Loucy (cell line): ENCODE measurements around the gene AIFM2.

ENCODE experiments used
- EZH2phosphoT487 ChIP-seq: fragments of 200-600 bp; IDR thresholded peaks from 2 replicates; pipeline ENCODE4 v1.6.1; 2018; ENCODE audit warnings: antibody characterized with exemption, mild to moderate bottlenecking, moderate library complexity, borderline replicate concordance
- TF ChIP-seq, protein P1 (sequence below): fragments of 200-600 bp; sonication (generic); conservative IDR thresholded peaks from 2 replicates; pipeline ENCODE4 v1.5.1; 2014; ENCODE audit warnings: mild to moderate bottlenecking, antibody characterized with exemption, low read length

DNA sequence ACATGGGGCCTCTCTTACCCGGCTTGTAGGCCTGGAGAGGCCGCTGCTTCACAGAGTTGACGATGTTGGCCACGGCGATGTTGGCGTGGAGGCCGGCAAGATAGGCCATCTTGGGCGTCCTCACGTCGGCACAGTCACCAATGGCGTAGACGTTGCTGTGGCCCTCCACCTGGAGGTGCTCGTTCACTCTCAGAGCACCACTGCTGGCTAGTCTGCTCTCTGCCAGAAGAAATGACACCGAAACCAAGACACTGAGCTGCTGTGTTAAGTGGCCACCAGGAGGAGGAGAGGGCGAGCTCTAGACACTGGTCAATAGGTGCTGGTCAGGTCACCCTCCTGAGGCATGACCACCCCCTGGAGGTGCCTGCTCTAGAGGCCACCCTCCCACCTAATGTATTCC is 17.7 kb downstream of the AIFM2 start:
- TF ChIP-seq, protein P1, sequence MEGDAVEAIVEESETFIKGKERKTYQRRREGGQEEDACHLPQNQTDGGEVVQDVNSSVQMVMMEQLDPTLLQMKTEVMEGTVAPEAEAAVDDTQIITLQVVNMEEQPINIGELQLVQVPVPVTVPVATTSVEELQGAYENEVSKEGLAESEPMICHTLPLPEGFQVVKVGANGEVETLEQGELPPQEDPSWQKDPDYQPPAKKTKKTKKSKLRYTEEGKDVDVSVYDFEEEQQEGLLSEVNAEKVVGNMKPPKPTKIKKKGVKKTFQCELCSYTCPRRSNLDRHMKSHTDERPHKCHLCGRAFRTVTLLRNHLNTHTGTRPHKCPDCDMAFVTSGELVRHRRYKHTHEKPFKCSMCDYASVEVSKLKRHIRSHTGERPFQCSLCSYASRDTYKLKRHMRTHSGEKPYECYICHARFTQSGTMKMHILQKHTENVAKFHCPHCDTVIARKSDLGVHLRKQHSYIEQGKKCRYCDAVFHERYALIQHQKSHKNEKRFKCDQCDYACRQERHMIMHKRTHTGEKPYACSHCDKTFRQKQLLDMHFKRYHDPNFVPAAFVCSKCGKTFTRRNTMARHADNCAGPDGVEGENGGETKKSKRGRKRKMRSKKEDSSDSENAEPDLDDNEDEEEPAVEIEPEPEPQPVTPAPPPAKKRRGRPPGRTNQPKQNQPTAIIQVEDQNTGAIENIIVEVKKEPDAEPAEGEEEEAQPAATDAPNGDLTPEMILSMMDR: no peak
- TF ChIP-seq EZH2phosphoT487: no peak
